Mesenchymal stem cell (in vitro differentiated cells and primary cell): ENCODE measurements around the gene SLC30A10.

Source experiments
- DNase-seq: peaks from one replicate; pipeline ENCODE4 v3.0.0-alpha.2; 2013
- H2AFZ ChIP-seq: one replicate; pipeline ENCODE4 v1.6.1; 2013; ENCODE audit warnings: low read depth, mild to moderate bottlenecking, control low read depth, inconsistent platforms, low read length, moderate library complexity
- H2AK5ac ChIP-seq: 2 replicates; pipeline ENCODE4 v1.6.1; 2013; ENCODE audit warnings: low read length, moderate library complexity, mild to moderate bottlenecking, inconsistent platforms; ENCODE audit not compliant: severe bottlenecking
- H2BK120ac ChIP-seq: one replicate; pipeline ENCODE4 v1.6.1; 2013; ENCODE audit warnings: low read depth, mild to moderate bottlenecking, inconsistent platforms, low read length, moderate library complexity
- H2BK12ac ChIP-seq, 2 experiments: one replicate each; pipeline ENCODE4 v1.6.1; 2013; ENCODE audit warnings: inconsistent platforms in 2 of 2, low read length in 2 of 2, mild to moderate bottlenecking in 2 of 2, moderate library complexity in 2 of 2, control low read depth in 1 of 2
- H2BK15ac ChIP-seq: one replicate; pipeline ENCODE4 v1.6.1; 2013; ENCODE audit warnings: mild to moderate bottlenecking, low read depth, inconsistent platforms; ENCODE audit not compliant: poor library complexity, severe bottlenecking
- H2BK5ac ChIP-seq: 2 replicates; pipeline ENCODE4 v1.6.1; 2013; ENCODE audit warnings: low read depth, mild to moderate bottlenecking, low read length, control low read depth, inconsistent platforms; ENCODE audit not compliant: poor library complexity, severe bottlenecking
- H3K14ac ChIP-seq, 2 experiments: one replicate each; pipeline ENCODE4 v1.6.1; 2013; ENCODE audit warnings: inconsistent platforms in 2 of 2, low read length in 2 of 2, control low read depth in 1 of 2, mild to moderate bottlenecking in 1 of 2, moderate library complexity in 1 of 2
- H3K18ac ChIP-seq, 2 experiments: one replicate each; pipeline ENCODE4 v1.6.1; 2013; ENCODE audit warnings: inconsistent platforms in 2 of 2, low read length in 2 of 2, control low read depth in 1 of 2, low read depth in 1 of 2, mild to moderate bottlenecking in 1 of 2
- H3K23ac ChIP-seq, 2 experiments: one replicate each; pipeline ENCODE4 v1.6.1; 2013; ENCODE audit warnings: inconsistent platforms in 2 of 2, low read length in 2 of 2, mild to moderate bottlenecking in 2 of 2, moderate library complexity in 2 of 2, control low read depth in 1 of 2
- H3K27ac ChIP-seq: 2 replicates; pipeline ENCODE4 v1.5.1; 2013; ENCODE audit warnings: mild to moderate bottlenecking, moderate library complexity, low read length, control low read depth, inconsistent platforms; ENCODE audit not compliant: poor library complexity, severe bottlenecking
- H3K27me3 ChIP-seq, 2 experiments: 2 replicates each; pipeline versions ENCODE4 v1.6.1 to v1.7.0; 2013; ENCODE audit warnings: low read length in 2 of 2, mild to moderate bottlenecking in 2 of 2, moderate library complexity in 2 of 2, control low read depth in 1 of 2, inconsistent platforms in 1 of 2; ENCODE audit not compliant: control insufficient read depth in 1 of 2, insufficient read depth in 1 of 2
- H3K36me3 ChIP-seq, 2 experiments: 2 replicates each; pipeline versions ENCODE4 v1.6.1 to v1.7.0; 2013; ENCODE audit warnings: low read length in 2 of 2, control low read depth in 1 of 2, inconsistent platforms in 1 of 2, low read depth in 1 of 2, mild to moderate bottlenecking in 1 of 2; ENCODE audit not compliant: insufficient read depth in 2 of 2, control insufficient read depth in 1 of 2
- H3K4ac ChIP-seq, 2 experiments: one replicate each; pipeline ENCODE4 v1.6.1; 2013; ENCODE audit warnings: inconsistent platforms in 2 of 2, low read length in 2 of 2, mild to moderate bottlenecking in 2 of 2, moderate library complexity in 2 of 2, control low read depth in 1 of 2, low read depth in 1 of 2
- H3K4me1 ChIP-seq: 2 replicates; pipeline ENCODE4 v1.6.1; 2013; ENCODE audit warnings: low read depth, low read length, control low read depth; ENCODE audit not compliant: control insufficient read depth, insufficient read depth
- H3K4me2 ChIP-seq: 2 replicates; pipeline ENCODE4 v1.6.1; 2013; ENCODE audit warnings: low read length, mild to moderate bottlenecking, inconsistent platforms; ENCODE audit not compliant: poor library complexity, severe bottlenecking
- H3K4me3 ChIP-seq, 2 experiments: 2 replicates each; pipeline versions ENCODE4 v1.5.1 to v1.7.0; 2013; ENCODE audit warnings: low read length in 2 of 2, mild to moderate bottlenecking in 2 of 2, control low read depth in 1 of 2, low read depth in 1 of 2; ENCODE audit not compliant: insufficient read depth in 1 of 2
- H3K79me1 ChIP-seq: replicated peaks from 2 replicates; pipeline ENCODE4 v1.6.1; 2013; ENCODE audit warnings: mild to moderate bottlenecking, control low read depth, low read length, inconsistent platforms; ENCODE audit not compliant: poor library complexity, severe bottlenecking
- H3K9ac ChIP-seq: 2 replicates; pipeline ENCODE4 v1.7.0; 2013; ENCODE audit warnings: mild to moderate bottlenecking, low read length, moderate library complexity
- H3K9me3 ChIP-seq: 2 replicates; pipeline ENCODE4 v1.7.0; 2013; ENCODE audit warnings: mild to moderate bottlenecking, low read length; ENCODE audit not compliant: control insufficient read depth
- H4K8ac ChIP-seq: one replicate; pipeline ENCODE4 v1.6.1; 2013; ENCODE audit warnings: inconsistent platforms, mild to moderate bottlenecking, low read length, moderate library complexity
- H4K91ac ChIP-seq: one replicate; pipeline ENCODE4 v1.6.1; 2013; ENCODE audit warnings: mild to moderate bottlenecking, low read length, inconsistent platforms
- WGBS: methylation state at CpG from one replicate; pipeline ENCODE4 v1.1.7; 2013; ENCODE audit warnings: mixed read lengths; 5-methylcytosine and 5-hydroxymethylcytosine counted together

The SLC30A10 gene

DNA sequence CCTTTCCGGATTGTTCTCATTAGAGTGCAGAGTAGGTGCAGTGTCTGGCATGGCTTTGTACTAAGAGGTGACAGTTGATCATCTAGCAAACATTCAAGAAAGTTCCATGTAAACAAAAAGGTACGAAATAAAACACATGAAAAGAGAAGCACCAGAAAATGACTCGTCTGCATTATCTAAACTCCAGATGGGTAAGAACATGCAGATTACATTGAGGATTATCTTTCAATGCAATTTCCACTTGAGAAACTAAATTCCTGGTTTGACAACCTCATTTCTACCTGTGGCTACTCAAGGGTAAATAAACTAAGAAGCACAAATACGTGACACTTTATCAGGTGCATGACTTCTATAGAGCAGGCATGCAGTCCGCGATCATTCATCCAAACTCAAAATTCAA is 17.6 kb downstream of the SLC30A10 start:
- H3K9ac ChIP-seq, result no peak overlapping the region
- WGBS, result 84% methylated on average over 6 of the region's 6 CpGs

DNA sequence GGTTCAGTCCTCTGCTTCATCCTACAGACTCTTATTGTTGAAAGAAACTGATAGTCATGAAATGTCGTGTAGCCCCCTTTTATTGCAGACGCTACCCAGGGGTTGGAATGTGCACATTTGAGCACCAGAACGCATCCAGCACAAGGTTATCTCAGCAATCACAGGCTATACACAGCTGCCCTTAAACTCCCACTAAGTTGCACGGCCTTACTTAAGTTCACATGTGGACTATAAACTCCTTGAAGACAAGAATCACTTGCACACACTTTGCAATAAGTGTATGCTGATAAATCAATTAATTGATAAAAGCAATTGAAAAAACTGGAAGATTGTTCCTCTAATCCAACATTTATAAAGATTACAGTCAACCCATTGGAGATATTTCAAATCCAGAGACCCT is 18.9 kb downstream of the SLC30A10 start:
- H2AFZ ChIP-seq, result no peak overlapping the region
- H3K4me3 ChIP-seq, result no peak overlapping the region
- H2BK120ac ChIP-seq, result no peak overlapping the region
- no peak overlapping the region for H3K23ac ChIP-seq
- peaks cover 0 to 20% of the 10 kb centered on the region in 2 experiments for H3K27me3 ChIP-seq
- no peak overlapping the region for H2BK15ac ChIP-seq
- no peak overlapping the region for H3K27ac ChIP-seq
- no peaks in the 10 kb centered on the region for H3K4me1 ChIP-seq
- no peak overlapping the region for H2BK5ac ChIP-seq
- H3K9ac ChIP-seq, result no peak overlapping the region
- H3K14ac ChIP-seq, result no peak overlapping the region
- H4K8ac ChIP-seq, result no peak overlapping the region
- no peak overlapping the region for H2AK5ac ChIP-seq
- H4K91ac ChIP-seq, result no peak overlapping the region
- H3K4me2 ChIP-seq, result no peak overlapping the region
- H3K18ac ChIP-seq, result no peak overlapping the region
- H3K79me1 ChIP-seq, result no peaks in the 10 kb centered on the region
- 72% methylated on average over 4 of the region's 4 CpGs for WGBS
- H2BK12ac ChIP-seq, result no peak overlapping the region
- DNase-seq, result no peak
- no peaks in the 10 kb centered on the region for H3K9me3 ChIP-seq
- H3K4ac ChIP-seq, result no peak overlapping the region
- no peaks in the 10 kb centered on the region for H3K36me3 ChIP-seq

More for the DNA sequence above, 17.6 kb downstream of the SLC30A10 start:
- Histone ChIP-seq H3K4ac (no peak overlapping the region), H2AFZ (no peak overlapping the region), H3K79me1 (no peaks in the 10 kb centered on the region), H2BK5ac (no peak overlapping the region), H3K27me3 (peaks cover 0 to 24% of the 10 kb centered on the region in 2 experiments), H3K23ac (no peak overlapping the region), H3K27ac (no peak overlapping the region), H3K18ac (no peak overlapping the region), H3K14ac (no peak overlapping the region), H2AK5ac (no peak overlapping the region), H3K4me3 (no peak overlapping the region), H2BK12ac (no peak overlapping the region), H3K4me1 (no peaks in the 10 kb centered on the region), H3K4me2 (no peak overlapping the region), H3K36me3 (no peaks in the 10 kb centered on the region), H2BK120ac (no peak overlapping the region), H2BK15ac (no peak overlapping the region), H3K9me3 (no peaks in the 10 kb centered on the region), H4K91ac (no peak overlapping the region), H4K8ac (no peak overlapping the region)
- no peak for DNase-seq

DNA sequence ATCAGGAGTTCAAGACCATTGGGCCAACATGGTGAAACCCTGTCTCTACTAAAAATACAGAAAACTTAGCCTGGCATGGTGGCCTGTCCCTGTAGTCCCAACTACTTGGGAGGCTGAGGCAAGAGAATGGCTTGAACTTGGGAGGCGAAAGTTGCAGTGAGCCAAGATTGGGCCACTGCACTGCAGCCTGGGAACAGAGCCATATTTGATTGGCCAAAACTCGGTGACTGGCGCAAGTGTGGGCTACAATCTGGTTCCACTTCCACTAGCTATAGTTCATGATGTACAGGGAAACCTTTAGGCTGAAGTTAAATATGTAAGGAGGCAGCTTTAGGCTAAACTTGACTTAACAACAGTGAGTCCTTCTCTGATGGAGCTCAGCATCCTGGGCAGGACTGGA is 20.2 kb downstream of the SLC30A10 start:
- H3K23ac ChIP-seq, result no peak overlapping the region
- no peak overlapping the region for H2BK5ac ChIP-seq
- 90% methylated on average over 3 of the region's 3 CpGs for whole genome bisulfite sequencing
- H3K9me3 ChIP-seq, result no peaks in the 10 kb centered on the region
- H4K91ac ChIP-seq, result no peak overlapping the region
- H3K4me1 ChIP-seq, result no peaks in the 10 kb centered on the region
- H3K4me2 ChIP-seq, result no peak overlapping the region
- no peaks in the 10 kb centered on the region for H3K79me1 ChIP-seq
- no peak overlapping the region for H3K4me3 ChIP-seq
- H3K18ac ChIP-seq, result no peak overlapping the region
- H3K27me3 ChIP-seq, result peaks cover 0 to 26% of the 10 kb centered on the region in 2 experiments
- no peak overlapping the region for H4K8ac ChIP-seq
- no peak overlapping the region for H3K27ac ChIP-seq
- no peak overlapping the region for H3K14ac ChIP-seq
- no peak overlapping the region for H2BK120ac ChIP-seq
- no peak overlapping the region for H2BK12ac ChIP-seq
- no peak overlapping the region for H2BK15ac ChIP-seq
- H2AFZ ChIP-seq, result no peak overlapping the region
- H3K9ac ChIP-seq, result no peak overlapping the region
- H3K4ac ChIP-seq, result no peak overlapping the region
- no peak overlapping the region for H2AK5ac ChIP-seq
- no peak for DNase-seq
- no peaks in the 10 kb centered on the region for H3K36me3 ChIP-seq

DNA sequence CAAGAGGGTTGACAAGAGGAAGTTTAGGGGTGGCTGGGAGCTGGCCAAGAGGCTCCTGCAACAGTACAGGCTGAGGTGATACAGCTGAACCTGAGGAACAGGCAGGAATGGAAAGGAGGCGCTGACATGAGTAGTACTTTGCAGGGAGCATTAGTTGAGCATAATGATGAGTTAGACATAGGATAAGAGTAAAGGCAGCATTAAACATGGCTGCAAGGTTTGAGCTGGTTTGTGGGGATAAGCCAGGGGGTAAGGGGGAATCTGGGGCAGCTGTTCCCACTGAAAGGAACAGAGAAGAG is 20.6 kb downstream of the SLC30A10 start:
- Histone ChIP-seq H2BK5ac (no peak overlapping the region), H3K9ac (no peak overlapping the region), H3K79me1 (no peaks in the 10 kb centered on the region), H3K36me3 (no peaks in the 10 kb centered on the region), H2AFZ (no peak overlapping the region), H3K4ac (no peak overlapping the region), H3K9me3 (no peaks in the 10 kb centered on the region), H3K27ac (no peak overlapping the region), H2BK15ac (no peak overlapping the region), H3K18ac (no peak overlapping the region), H4K91ac (no peak overlapping the region), H2AK5ac (no peak overlapping the region), H2BK120ac (no peak overlapping the region), H3K4me2 (no peak overlapping the region), H3K14ac (no peak overlapping the region), H3K4me3 (no peak overlapping the region), H3K4me1 (no peaks in the 10 kb centered on the region), H4K8ac (no peak overlapping the region), H3K23ac (no peak overlapping the region), H2BK12ac (no peak overlapping the region), H3K27me3 (peaks cover 0 to 29% of the 10 kb centered on the region in 2 experiments)
- WGBS, result 95% methylated on average over 1 of the region's 1 CpG
- DNase-seq, result no peak
